PC-3 (cell line): Measurements from ENCODE around the gene LCE6A.

Source experiments
- EZH2 ChIP-seq: fragments of 300-600 bp; sonication (generic); IDR thresholded peaks from one replicate; pipeline ENCODE4 v1.6.1; 2017; ENCODE audit warnings: antibody characterized with exemption, mild to moderate bottlenecking, low read length; ENCODE audit not compliant: unreplicated experiment
- TF ChIP-seq, protein P1 (sequence below): fragments of 300-600 bp; sonication (generic); conservative IDR thresholded peaks from 2 replicates; pipeline ENCODE4 v1.5.1; 2017; ENCODE audit warnings: antibody characterized with exemption, low read depth, mild to moderate bottlenecking, low read length

DNA sequence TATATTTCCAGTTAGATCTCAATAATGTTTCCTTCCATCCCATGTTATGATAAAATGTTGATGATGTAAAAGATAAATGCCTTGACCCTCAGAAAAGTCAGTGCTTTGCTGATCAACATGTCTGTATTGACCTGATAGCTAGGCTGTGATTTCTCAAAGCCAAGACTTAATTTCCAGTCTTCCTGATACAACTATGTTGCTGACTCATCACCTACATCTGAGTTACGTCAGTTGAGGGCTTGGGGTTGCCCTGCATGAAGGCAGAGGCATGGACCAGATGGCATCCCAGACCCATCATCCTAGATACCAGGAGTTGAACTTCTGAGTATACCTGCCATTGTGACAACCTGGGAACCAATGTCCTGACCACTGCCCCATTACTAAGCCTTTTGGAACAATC is 41.3 kb upstream of the LCE6A start:
- TF ChIP-seq, protein P1, sequence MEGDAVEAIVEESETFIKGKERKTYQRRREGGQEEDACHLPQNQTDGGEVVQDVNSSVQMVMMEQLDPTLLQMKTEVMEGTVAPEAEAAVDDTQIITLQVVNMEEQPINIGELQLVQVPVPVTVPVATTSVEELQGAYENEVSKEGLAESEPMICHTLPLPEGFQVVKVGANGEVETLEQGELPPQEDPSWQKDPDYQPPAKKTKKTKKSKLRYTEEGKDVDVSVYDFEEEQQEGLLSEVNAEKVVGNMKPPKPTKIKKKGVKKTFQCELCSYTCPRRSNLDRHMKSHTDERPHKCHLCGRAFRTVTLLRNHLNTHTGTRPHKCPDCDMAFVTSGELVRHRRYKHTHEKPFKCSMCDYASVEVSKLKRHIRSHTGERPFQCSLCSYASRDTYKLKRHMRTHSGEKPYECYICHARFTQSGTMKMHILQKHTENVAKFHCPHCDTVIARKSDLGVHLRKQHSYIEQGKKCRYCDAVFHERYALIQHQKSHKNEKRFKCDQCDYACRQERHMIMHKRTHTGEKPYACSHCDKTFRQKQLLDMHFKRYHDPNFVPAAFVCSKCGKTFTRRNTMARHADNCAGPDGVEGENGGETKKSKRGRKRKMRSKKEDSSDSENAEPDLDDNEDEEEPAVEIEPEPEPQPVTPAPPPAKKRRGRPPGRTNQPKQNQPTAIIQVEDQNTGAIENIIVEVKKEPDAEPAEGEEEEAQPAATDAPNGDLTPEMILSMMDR, result no peak
- TF ChIP-seq EZH2, result no peak
